Transverse colon (tissue), 4 donors: ENCODE results near the gene TMPRSS2. TPM values are rescaled to one million over a fixed set of nuclear protein-coding genes. Genes with fewer than 3 reads are reported as not detected.
A peak's percentile ranks its signal among the peaks of the same experiment; 100 is the strongest.

Source experiments
- DNase-seq: peaks from one replicate; pipeline ENCODE4 v3.0.0-alpha.2; 2019
- H3K27ac ChIP-seq, 4 donors: fragments of 200-600 bp; sonication (generic); 2 replicates each; pipeline ENCODE4 v1.5.1; 2016 to 2018; ENCODE audit warnings: inconsistent platforms in 4 of 4
- H3K27me3 ChIP-seq: fragments of 200-600 bp; sonication (generic); 2 replicates; pipeline ENCODE4 v1.5.1; 2017; ENCODE audit warnings: inconsistent platforms
- H3K36me3 ChIP-seq, 4 donors: fragments of 200-600 bp; sonication (generic); 2 replicates each; pipeline ENCODE4 v1.5.1; 2017 to 2019; ENCODE audit warnings: inconsistent platforms in 4 of 4
- H3K4me1 ChIP-seq, 4 donors: fragments of 200-600 bp; sonication (generic); 2 replicates each; pipeline ENCODE4 v1.5.1; 2017 to 2020; ENCODE audit warnings: inconsistent platforms in 4 of 4
- H3K4me3 ChIP-seq, 4 donors: fragments of 200-600 bp; sonication (generic); 1 replicate in 1 of 4; 2 replicates in 3 of 4; pipeline versions ENCODE4 v1.5.1 to v1.6.1; 2017 to 2019; ENCODE audit warnings: inconsistent platforms in 4 of 4
- H3K9me3 ChIP-seq, 2 donors: fragments of 200-600 bp; sonication (generic); 2 replicates each; pipeline ENCODE4 v1.5.1; 2017 to 2019; ENCODE audit warnings: inconsistent platforms in 2 of 2
- CTCF ChIP-seq, 5 experiments: fragments of 200-600 bp in 3 of 5; fragments of 450-650 bp in 2 of 5; sonication (generic) in 3 of 5; IDR thresholded peaks; 1 replicate in 2 of 5; 2 replicates in 3 of 5; pipeline ENCODE4 v1.5.1; 2016 to 2017; ENCODE audit warnings: antibody characterized with exemption in 5 of 5, inconsistent platforms in 3 of 5, mild to moderate bottlenecking in 2 of 5, moderate library complexity in 1 of 5
- EP300 ChIP-seq: sonication (generic); formaldehyde crosslinking; IDR thresholded peaks from one replicate; pipeline ENCODE4 v1.6.1; 2017; ENCODE audit warnings: antibody characterized with exemption, low read depth
- POLR2A ChIP-seq: fragments of 450-650 bp; IDR thresholded peaks from one replicate; pipeline ENCODE4 v1.6.1; 2016; ENCODE audit warnings: antibody characterized with exemption, mild to moderate bottlenecking, moderate library complexity
- POLR2AphosphoS5 ChIP-seq, 3 donors: sonication (generic); formaldehyde crosslinking; IDR thresholded peaks; one replicate each; pipeline ENCODE4 v1.6.1; 2016; ENCODE audit warnings: antibody characterized with exemption in 3 of 3
- WGBS, 2 donors: methylation state at CpG; one replicate each; pipeline ENCODE4 v1.1.5; 2018; ENCODE audit warnings: low coverage in 1 of 2; 5-methylcytosine and 5-hydroxymethylcytosine counted together
- in situ Hi-C, 4 donors: fragments of 200-750 bp; cut with MboI; loops; one replicate each; pipeline versions ENCODE4 v1.15.0 to v1.15.1; 2017; ENCODE audit warnings: low sequenced_read_pairs in 3 of 4, low pct_ligation_motif_present in 1 of 4, low pct_unique_long_range_greater_than_20kb in 1 of 4
- intact Hi-C: fragments of 100-400 bp; cut with DNase I; formaldehyde crosslinking; loops from one replicate; pipeline ENCODE4 v1.15.1; 2023; ENCODE audit warnings: low total_unique reads
- total RNA-seq, 4 donors: library from RNA; depleted of rRNA; stranded (reverse); fragments of >200 nt; gene quantifications; one replicate each; pipeline ENCODE4 v1.1.0, GENCODE V29; 2016

The TMPRSS2 gene
- total RNA-seq, 4 donors from 2014 or later: 65.3 to 557 (median 485) TPM

- Histone ChIP-seq H3K4me1 (no peaks in the 10 kb centered on the region), H3K9me3 (no peaks in the 10 kb centered on the region), H3K36me3 (peaks cover 0 to 11% (median 0%) of the 10 kb centered on the region in 4 donors), H3K4me3 (no peak overlapping the region), H3K27me3 (no peaks in the 10 kb centered on the region), H3K27ac (no peak overlapping the region)
- DNase-seq: peak; percentile 79
- intact Hi-C loops (no loop called here), in situ Hi-C loops (loop anchor here in 3 of 4 donors (10.0 to 25.0 kb wide), 3 partner anchors 174 to 299 kb away; partner anchors contain the start of gene BACE2 (in 1 of the 3))
- TF ChIP-seq CTCF (IDR thresholded peaks at IDR 0.05) (peak; percentile 74 to 91 (median 77)), POLR2AphosphoS5 (IDR thresholded peaks at IDR 0.05) (peak in 1 of 3 donors; percentile 49), EP300 (no peak), POLR2A (no peak)
- WGBS, 2 donors: 0 to 32% methylated on average over 1 to 17 of the region's 17 CpGs
Measured at GRCh38 chr21:41460578-41461527, 47.1 kb downstream of the TMPRSS2 start.

- no peaks in the 10 kb centered on the region for H3K27me3 ChIP-seq
- peaks cover 0 to 13% (median 3%) of the 10 kb centered on the region in 4 donors for H3K36me3 ChIP-seq
- TF ChIP-seq POLR2AphosphoS5 (IDR thresholded peaks at IDR 0.05) (no peak), EP300 (no peak), CTCF (IDR thresholded peaks at IDR 0.05) (no peak), POLR2A (no peak)
- intact Hi-C loops: no loop called here
- H3K27ac ChIP-seq: no peak overlapping the region
- WGBS, 2 donors: 75 to 85% methylated on average over 1 to 9 of the region's 9 CpGs
- DNase-seq: no peak
- H3K4me3 ChIP-seq: no peak overlapping the region
- H3K4me1 ChIP-seq: no peaks in the 10 kb centered on the region
- in situ Hi-C loops: loop anchor here (5.0 to 25.0 kb wide), 4 partner anchors 173 to 298 kb away; partner anchors contain the start of gene BACE2 (in 1 of the 4)
- H3K9me3 ChIP-seq: no peaks in the 10 kb centered on the region
Measured at GRCh38 chr21:41459884-41460534, 47.9 kb downstream of the TMPRSS2 start.

GRCh38 chr21:41458559-41458958, 49.4 kb downstream of the TMPRSS2 start:
- Histone ChIP-seq H3K4me1 (no peaks in the 10 kb centered on the region), H3K4me3 (no peak overlapping the region), H3K27ac (no peak overlapping the region), H3K27me3 (no peaks in the 10 kb centered on the region), H3K36me3 (peaks cover 0 to 18% (median 3%) of the 10 kb centered on the region in 4 donors), H3K9me3 (no peaks in the 10 kb centered on the region)
- in situ Hi-C loops: loop anchor here in 3 of 4 donors (5.0 to 25.0 kb wide), 3 partner anchors 171 to 296 kb away; partner anchors contain the start of gene BACE2 (in 1 of the 3)
- intact Hi-C loops: no loop called here
- 93% methylated on average over 22 of the region's 22 CpGs; no CpG with 5 or more reads in 1 of the 2 donors for WGBS, 2 donors
- no peak for DNase-seq
- TF ChIP-seq CTCF (IDR thresholded peaks at IDR 0.05) (no peak), EP300 (no peak), POLR2A (no peak), POLR2AphosphoS5 (IDR thresholded peaks at IDR 0.05) (no peak)

- intact Hi-C loops: no loop called here
- in situ Hi-C loops: loop anchor here in 3 of 4 donors (5.0 to 25.0 kb wide), 3 partner anchors 171 to 296 kb away; partner anchors contain the start of gene BACE2 (in 1 of the 3)
- Histone ChIP-seq H3K4me1 (no peaks in the 10 kb centered on the region), H3K36me3 (peaks cover 0 to 18% (median 3%) of the 10 kb centered on the region in 4 donors), H3K9me3 (no peaks in the 10 kb centered on the region), H3K4me3 (no peak overlapping the region), H3K27ac (no peak overlapping the region), H3K27me3 (no peaks in the 10 kb centered on the region)
- no peak for DNase-seq
- no peak for TF ChIP-seq POLR2A
- TF ChIP-seq POLR2AphosphoS5 (IDR thresholded peaks at IDR 0.05): no peak
- no peak for TF ChIP-seq CTCF (IDR thresholded peaks at IDR 0.05)
- no peak for TF ChIP-seq EP300
- WGBS, 2 donors: 93% methylated on average over 6 of the region's 6 CpGs; no CpG with 5 or more reads in 1 of the 2 donors
Measured at GRCh38 chr21:41458121-41458520, 49.8 kb downstream of the TMPRSS2 start.
